ENCODE measurements around the gene MGLL.

- TF ChIP-seq, protein P1, sequence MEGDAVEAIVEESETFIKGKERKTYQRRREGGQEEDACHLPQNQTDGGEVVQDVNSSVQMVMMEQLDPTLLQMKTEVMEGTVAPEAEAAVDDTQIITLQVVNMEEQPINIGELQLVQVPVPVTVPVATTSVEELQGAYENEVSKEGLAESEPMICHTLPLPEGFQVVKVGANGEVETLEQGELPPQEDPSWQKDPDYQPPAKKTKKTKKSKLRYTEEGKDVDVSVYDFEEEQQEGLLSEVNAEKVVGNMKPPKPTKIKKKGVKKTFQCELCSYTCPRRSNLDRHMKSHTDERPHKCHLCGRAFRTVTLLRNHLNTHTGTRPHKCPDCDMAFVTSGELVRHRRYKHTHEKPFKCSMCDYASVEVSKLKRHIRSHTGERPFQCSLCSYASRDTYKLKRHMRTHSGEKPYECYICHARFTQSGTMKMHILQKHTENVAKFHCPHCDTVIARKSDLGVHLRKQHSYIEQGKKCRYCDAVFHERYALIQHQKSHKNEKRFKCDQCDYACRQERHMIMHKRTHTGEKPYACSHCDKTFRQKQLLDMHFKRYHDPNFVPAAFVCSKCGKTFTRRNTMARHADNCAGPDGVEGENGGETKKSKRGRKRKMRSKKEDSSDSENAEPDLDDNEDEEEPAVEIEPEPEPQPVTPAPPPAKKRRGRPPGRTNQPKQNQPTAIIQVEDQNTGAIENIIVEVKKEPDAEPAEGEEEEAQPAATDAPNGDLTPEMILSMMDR (IDR thresholded peaks at IDR 0.05): no peak
- no peak for TF ChIP-seq POLR2A (IDR thresholded peaks at IDR 0.05)
Observed at GRCh38 chr3:127787571-127788365, 34.5 kb downstream of the MGLL start.
